SIG-M5 treated with dmso at 0.1 percent for 504 hours (cell line): ENCODE data around the gene SLC45A3.

Experiments
- DNase-seq: peaks from one replicate; lab custom pipeline; 2025; ENCODE audit not compliant: unreplicated experiment; lab: John Stamatoyannopoulos, UW

Gene SLC45A3

DNA sequence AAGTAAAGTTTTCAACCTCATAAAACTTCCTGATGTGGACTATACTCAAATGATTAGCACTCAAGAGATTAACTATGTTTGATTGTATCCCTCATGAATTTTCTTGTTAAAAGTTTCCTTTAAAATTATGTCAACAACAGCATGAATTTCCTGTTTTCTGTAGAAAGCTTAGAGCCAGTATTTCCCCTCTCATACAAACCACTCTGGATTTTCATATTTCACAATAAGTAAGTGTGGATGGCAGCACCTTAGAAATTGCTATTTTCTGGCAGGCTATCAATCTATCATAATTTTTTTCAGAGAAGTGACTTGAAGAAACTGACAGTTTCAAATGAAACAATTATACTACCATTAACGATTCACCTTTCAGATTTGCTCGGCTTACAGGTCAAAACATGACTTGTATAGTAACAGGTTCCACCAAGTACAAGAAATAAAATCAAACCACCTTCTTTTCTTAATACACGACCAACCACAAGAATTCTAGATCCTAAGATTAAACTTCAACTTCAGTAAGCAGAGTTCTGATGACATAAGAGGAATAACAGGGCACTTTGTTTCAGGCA is 69.3 kb downstream of the SLC45A3 start:
- DNase-seq = peak; percentile 17

DNA sequence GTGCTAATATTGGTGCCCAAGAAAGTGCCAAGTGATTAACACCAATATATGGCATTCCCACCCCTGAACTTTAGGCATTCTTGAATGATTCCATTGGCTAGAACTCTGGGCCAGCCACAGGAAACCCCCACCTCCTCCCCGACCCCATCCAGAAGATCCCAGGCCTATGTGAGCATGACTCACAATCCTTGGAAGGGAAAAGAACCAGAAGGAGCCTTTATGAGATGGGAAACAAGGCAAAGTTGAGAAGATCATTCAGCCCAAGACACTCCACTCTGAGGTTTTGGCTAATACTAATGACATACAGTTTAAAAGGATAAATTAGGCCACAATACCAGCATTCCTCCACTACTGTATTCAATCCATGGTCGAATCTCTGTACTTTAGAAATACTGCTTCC is 70.3 kb downstream of the SLC45A3 start:
- no peak for DNase-seq
